A549 (cell line): ENCODE data around the gene SSR2.

Experiments used
- HDAC2 ChIP-seq: fragments of 200-600 bp; sonication (generic); IDR thresholded peaks from 2 replicates; pipeline ENCODE4 v1.6.1; 2016
- MAZ ChIP-seq: fragments of 150-350 bp; IDR thresholded peaks from 2 replicates; pipeline ENCODE4 v1.6.1; 2014; ENCODE audit warnings: antibody characterized with exemption, low read depth, low read length, borderline replicate concordance
- NFE2L2 ChIP-seq: fragments of 150-350 bp; conservative IDR thresholded peaks from 2 replicates; pipeline ENCODE4 v1.6.1; 2014; ENCODE audit warnings: low read length
- POLR2A ChIP-seq: IDR thresholded peaks from 2 replicates; pipeline ENCODE4 v1.6.1; 2012; ENCODE audit warnings: mild to moderate bottlenecking, low read length
- TF ChIP-seq, protein P1 (sequence below): IDR thresholded peaks from 2 replicates; pipeline ENCODE4 v1.6.1; 2012
- TF ChIP-seq, protein P2 (sequence below): fragments of >200 bp; sonication (Bioruptor Twin); formaldehyde crosslinking; IDR thresholded peaks from 3 replicates; pipeline ENCODE4 v1.5.1; 2016

DNA sequence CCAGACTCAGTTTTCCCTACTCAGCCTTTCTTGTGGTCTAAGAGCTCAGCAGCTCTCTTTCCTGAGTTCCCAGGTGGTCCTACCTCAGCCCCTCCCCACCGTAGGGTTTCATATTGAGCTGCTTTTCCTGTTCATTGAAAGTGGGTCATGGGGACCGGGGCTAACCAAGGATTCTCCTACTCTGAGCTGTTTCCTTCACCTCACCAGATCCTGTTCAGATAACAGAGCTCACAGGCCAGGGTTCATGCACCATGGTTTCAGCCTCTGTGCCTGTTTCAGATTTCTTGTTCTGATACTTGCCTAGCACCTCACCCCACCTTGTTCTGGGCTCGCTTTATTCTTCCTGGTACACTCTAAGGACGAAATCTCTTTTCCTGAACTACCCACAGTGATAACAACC is 24.3 kb upstream of the SSR2 start:
- TF ChIP-seq, protein P1, sequence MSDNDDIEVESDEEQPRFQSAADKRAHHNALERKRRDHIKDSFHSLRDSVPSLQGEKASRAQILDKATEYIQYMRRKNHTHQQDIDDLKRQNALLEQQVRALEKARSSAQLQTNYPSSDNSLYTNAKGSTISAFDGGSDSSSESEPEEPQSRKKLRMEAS, result no peak
- TF ChIP-seq, protein P2, sequence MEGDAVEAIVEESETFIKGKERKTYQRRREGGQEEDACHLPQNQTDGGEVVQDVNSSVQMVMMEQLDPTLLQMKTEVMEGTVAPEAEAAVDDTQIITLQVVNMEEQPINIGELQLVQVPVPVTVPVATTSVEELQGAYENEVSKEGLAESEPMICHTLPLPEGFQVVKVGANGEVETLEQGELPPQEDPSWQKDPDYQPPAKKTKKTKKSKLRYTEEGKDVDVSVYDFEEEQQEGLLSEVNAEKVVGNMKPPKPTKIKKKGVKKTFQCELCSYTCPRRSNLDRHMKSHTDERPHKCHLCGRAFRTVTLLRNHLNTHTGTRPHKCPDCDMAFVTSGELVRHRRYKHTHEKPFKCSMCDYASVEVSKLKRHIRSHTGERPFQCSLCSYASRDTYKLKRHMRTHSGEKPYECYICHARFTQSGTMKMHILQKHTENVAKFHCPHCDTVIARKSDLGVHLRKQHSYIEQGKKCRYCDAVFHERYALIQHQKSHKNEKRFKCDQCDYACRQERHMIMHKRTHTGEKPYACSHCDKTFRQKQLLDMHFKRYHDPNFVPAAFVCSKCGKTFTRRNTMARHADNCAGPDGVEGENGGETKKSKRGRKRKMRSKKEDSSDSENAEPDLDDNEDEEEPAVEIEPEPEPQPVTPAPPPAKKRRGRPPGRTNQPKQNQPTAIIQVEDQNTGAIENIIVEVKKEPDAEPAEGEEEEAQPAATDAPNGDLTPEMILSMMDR, result no peak
- TF ChIP-seq POLR2A (no peak), MAZ (no peak), HDAC2 (no peak), NFE2L2 (no peak)
